GM18519 (cell line): ENCODE data around the gene TRIP12.
"Not testable (repeated sequence)": the region's sequence is repeated elsewhere in the genome, so short reads cannot be mapped to it uniquely, and the experiment has no call there.

Source experiments
- ATAC-seq: cut with Tn5 transposase; IDR thresholded peaks from one replicate; pipeline ENCODE4 v1.9.1; 2021; ENCODE audit warnings: mild to moderate bottlenecking, moderate library complexity; ENCODE audit not compliant: unreplicated experiment, low FRiP score

The TRIP12 gene

GRCh38 chr2:229725716-229726574 lies 195.9 kb downstream of the TRIP12 start:
- ATAC-seq = no peak

GRCh38 chr2:229723192-229723591 lies 198.6 kb downstream of the TRIP12 start:
- not testable (repeated sequence) for ATAC-seq

- ATAC-seq = no peak
These were observed 201.7 kb downstream of the TRIP12 start for GRCh38 chr2:229719926-229720647.

- no peak for ATAC-seq
These were observed 203.8 kb downstream of the TRIP12 start for GRCh38 chr2:229718057-229718456.

GRCh38 chr2:229715895-229716507 lies 205.8 kb downstream of the TRIP12 start:
- no peak for ATAC-seq

- no peak for ATAC-seq
These were observed 206.9 kb downstream of the TRIP12 start for GRCh38 chr2:229714736-229715541.

- peak; percentile 67 for ATAC-seq
These were observed 207.6 kb downstream of the TRIP12 start, which contains the start of gene DNER for GRCh38 chr2:229714080-229714735. DNER (minus strand) TSS chr2:229714555; CDS start chr2:229714423, 132 bp downstream.
